ENCODE data around the gene TMEM38A. TPM values are rescaled to one million over a fixed set of nuclear protein-coding genes. Genes with fewer than 3 reads are reported as not detected.

TMEM38A gene
- total RNA-seq, 4 donors from 2014 or later: 1.8 to 6.0 (median 2.2) TPM

GRCh38 chr19:16654140-16654539 lies 6.8 kb upstream of the TMEM38A start:
- no peak for TF ChIP-seq CTCF (IDR thresholded peaks at IDR 0.05; ENCODE audit: low read depth)

- no peak for TF ChIP-seq CTCF (IDR thresholded peaks at IDR 0.05; ENCODE audit: low read depth)
Observed at GRCh38 chr19:16654627-16655026, 6.3 kb upstream of the TMEM38A start.

- TF ChIP-seq CTCF (IDR thresholded peaks at IDR 0.05; ENCODE audit: low read depth): no peak
Observed at GRCh38 chr19:16655727-16656126, 5.2 kb upstream of the TMEM38A start.

GRCh38 chr19:16657384-16657783 lies 3.6 kb upstream of the TMEM38A start:
- TF ChIP-seq CTCF (IDR thresholded peaks at IDR 0.05; ENCODE audit: low read depth): no peak

GRCh38 chr19:16659464-16659831 lies 1.5 kb upstream of the TMEM38A start:
- no peak for TF ChIP-seq CTCF (IDR thresholded peaks at IDR 0.05; ENCODE audit: low read depth)

GRCh38 chr19:16659832-16660708 lies 869 bp upstream of the TMEM38A start, which contains the start of gene SMIM7:
Gene SMIM7 (minus strand): TSS chr19:16660144. CDS start chr19:16660110, 34 bp downstream.
- no peak for TF ChIP-seq CTCF (IDR thresholded peaks at IDR 0.05; ENCODE audit: low read depth)

GRCh38 chr19:16661480-16662034 lies 618 bp downstream of the TMEM38A start:
- TF ChIP-seq CTCF (IDR thresholded peaks at IDR 0.05; ENCODE audit: low read depth): no peak

All from subcutaneous adipose tissue (tissue), 4 donors.